Measurements from ENCODE around the gene PIANP. TPM values are rescaled to one million over a fixed set of nuclear protein-coding genes. Genes with fewer than 3 reads are reported as not detected.
"Not testable (repeated sequence)": the region's sequence is repeated elsewhere in the genome, so short reads cannot be mapped to it uniquely, and the experiment has no call there.

PIANP gene
- under 1 TPM in 2 of 7 donors, not detected in 5; 0.28 to 0.30 TPM for total RNA-seq
- under 1 TPM; 0.10 to 0.24 (median 0.15) TPM for polyA plus RNA-seq
- long read RNA-seq, donor 1 = 0 reads
- long read RNA-seq, donor 2 = 0 reads

- peak; percentile 86 for DNase-seq
- H3K4me3 ChIP-seq = peak within 1 kb of the TSS; percentile 30 to 75 (median 38)
- peaks cover 0 to 87% (median 73%) of the 10 kb centered on the region in 7 donors for H3K27me3 ChIP-seq (replicated peaks in 1 of 7)
- WGBS, 5 donors = 0 to 15% (median 1%) methylated on average over 2 to 40 of the region's 43 CpGs
- TF ChIP-seq POLR2A (IDR thresholded peaks at IDR 0.05) = no peak
- peak in 1 of 3 donors; percentile 48 for TF ChIP-seq POLR2AphosphoS5 (IDR thresholded peaks at IDR 0.05)
- TF ChIP-seq, protein P1, sequence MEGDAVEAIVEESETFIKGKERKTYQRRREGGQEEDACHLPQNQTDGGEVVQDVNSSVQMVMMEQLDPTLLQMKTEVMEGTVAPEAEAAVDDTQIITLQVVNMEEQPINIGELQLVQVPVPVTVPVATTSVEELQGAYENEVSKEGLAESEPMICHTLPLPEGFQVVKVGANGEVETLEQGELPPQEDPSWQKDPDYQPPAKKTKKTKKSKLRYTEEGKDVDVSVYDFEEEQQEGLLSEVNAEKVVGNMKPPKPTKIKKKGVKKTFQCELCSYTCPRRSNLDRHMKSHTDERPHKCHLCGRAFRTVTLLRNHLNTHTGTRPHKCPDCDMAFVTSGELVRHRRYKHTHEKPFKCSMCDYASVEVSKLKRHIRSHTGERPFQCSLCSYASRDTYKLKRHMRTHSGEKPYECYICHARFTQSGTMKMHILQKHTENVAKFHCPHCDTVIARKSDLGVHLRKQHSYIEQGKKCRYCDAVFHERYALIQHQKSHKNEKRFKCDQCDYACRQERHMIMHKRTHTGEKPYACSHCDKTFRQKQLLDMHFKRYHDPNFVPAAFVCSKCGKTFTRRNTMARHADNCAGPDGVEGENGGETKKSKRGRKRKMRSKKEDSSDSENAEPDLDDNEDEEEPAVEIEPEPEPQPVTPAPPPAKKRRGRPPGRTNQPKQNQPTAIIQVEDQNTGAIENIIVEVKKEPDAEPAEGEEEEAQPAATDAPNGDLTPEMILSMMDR (IDR thresholded peaks at IDR 0.05 in 8 of 11, conservative IDR thresholded peaks at IDR 0.05 in 3 of 11) = no peak
- peak within 1 kb of the TSS in 1 of 8 donors; percentile 30 for H3K27ac ChIP-seq
- intact Hi-C loops (cut with DNase I; ENCODE audit: low total_unique reads) = no loop called here
- H3K36me3 ChIP-seq = no peaks in the 10 kb centered on the region
- peaks cover 7 to 50% (median 43%) of the 10 kb centered on the region in 6 donors for H3K4me1 ChIP-seq
- no peaks in the 10 kb centered on the region for H3K9me3 ChIP-seq
Measured at GRCh38 chr12:6700646-6701051, at the start of gene PIANP. Gene PIANP, minus strand, starts transcription at chr12:6700815. Its CDS starts 2,754 bp downstream, at chr12:6698061.

DNA sequence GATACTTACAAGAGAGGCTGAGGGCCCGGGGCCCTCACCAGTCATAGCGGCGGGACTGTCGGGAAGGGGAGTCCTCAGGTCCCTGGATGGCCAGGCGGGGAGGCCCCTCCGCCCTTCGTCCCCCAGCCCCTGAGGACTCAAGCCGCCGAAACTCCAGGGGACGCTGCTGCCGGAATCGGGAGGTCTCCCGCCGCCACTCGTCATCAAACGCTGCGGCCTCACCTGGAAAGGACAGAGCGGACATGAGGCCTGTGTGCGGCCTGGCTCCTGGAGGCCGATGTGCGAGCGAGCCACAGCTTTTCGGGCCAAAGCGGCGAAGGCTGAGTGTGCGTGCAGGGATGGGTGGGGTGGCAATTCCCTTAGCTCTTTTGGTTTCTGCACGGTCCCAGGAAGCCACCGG lies 48.1 kb upstream of the PIANP start:
- H3K36me3 ChIP-seq = peaks cover 0 to 62% (median 48%) of the 10 kb centered on the region in 6 donors
- intact Hi-C loops (cut with DNase I; ENCODE audit: low total_unique reads) = no loop called here
- no peaks in the 10 kb centered on the region for H3K9me3 ChIP-seq
- TF ChIP-seq POLR2A (IDR thresholded peaks at IDR 0.05) = no peak
- TF ChIP-seq POLR2AphosphoS5 (IDR thresholded peaks at IDR 0.05) = peak in 1 of 3 donors; percentile 46
- H3K4me1 ChIP-seq = peaks cover 13 to 51% (median 36%) of the 10 kb centered on the region in 6 donors
- DNase-seq = no peak
- no peak overlapping the region for H3K27ac ChIP-seq
- H3K27me3 ChIP-seq (replicated peaks in 1 of 7) = no peaks in the 10 kb centered on the region
- WGBS, 5 donors = 96 to 98% (median 97%) methylated on average over 20 to 28 of the region's 28 CpGs
- no peak overlapping the region for H3K4me3 ChIP-seq

DNA sequence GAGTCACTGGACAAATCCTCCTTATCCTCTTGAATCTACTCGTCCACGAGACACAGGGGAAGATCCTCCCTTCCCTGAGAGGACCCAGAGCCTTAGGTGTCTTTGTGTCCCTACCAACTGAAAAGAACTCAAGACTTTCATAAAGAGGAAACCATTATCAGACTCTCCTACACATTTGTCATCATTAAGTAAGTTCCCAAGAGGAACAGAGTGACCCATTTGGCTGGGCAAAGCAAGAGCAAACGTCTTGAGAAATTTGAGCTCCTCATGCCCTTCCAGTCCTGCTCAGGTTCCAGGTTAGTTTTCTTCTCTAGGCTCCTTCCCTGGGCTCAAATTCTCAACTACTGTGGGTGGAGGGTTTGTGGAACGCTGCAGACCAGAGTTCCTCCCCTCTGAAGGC lies 46.6 kb upstream of the PIANP start:
- Histone ChIP-seq H3K27ac (peak overlapping the region in 3 of 8 donors; percentile 8 to 90 (median 89)), H3K36me3 (peaks cover 0 to 62% (median 48%) of the 10 kb centered on the region in 6 donors)

DNA sequence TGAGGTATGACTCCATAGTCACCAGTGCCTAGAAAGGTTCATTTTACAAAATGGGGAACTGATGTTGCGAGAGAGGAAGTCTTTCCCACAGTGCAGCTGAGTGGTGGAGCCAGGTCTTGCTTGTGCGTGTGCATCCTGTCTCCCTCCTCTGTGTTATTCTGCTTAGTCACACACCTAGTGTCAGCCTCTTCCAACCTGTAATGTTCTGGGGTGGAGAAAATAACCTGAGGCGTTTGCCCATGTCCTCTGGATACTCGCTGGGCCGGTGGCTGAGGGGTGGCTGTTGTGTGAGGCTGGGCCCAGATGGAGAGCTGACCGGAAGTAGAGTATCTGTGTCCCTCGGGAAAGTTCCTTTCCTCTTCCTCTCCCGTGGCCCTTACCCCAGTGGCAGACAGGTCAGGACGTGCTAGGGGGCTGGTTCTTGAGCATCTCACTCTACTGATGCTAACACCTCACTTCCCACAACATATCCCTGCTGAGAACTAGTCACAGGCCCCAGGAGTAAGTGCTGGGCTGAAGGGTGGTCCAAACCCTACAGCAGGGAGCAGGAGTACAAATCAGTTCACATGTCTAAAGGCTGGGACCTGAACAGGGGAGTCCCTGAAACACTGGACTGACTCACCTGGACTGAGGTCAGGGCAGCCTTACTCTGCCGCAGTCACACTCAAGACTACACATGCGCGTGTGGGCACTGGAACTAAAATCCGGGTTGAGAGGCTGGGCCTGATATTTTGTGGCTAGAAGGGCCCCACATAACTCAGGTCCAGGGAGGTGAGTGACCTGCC lies 45.3 kb upstream of the PIANP start:
- WGBS, 5 donors = 40 to 47% (median 46%) methylated on average over 13 of the region's 13 CpGs
- peaks cover 0 to 6% (median 0%) of the 10 kb centered on the region in 8 donors for H3K9me3 ChIP-seq
- intact Hi-C loops (cut with DNase I; ENCODE audit: low total_unique reads) = no loop called here
- no peak for TF ChIP-seq POLR2A (IDR thresholded peaks at IDR 0.05)
- peak in 2 of 3 donors; percentile 54 to 81 for TF ChIP-seq POLR2AphosphoS5 (IDR thresholded peaks at IDR 0.05)
- TF ChIP-seq, protein P1 (IDR thresholded peaks at IDR 0.05 in 8 of 11, conservative IDR thresholded peaks at IDR 0.05 in 3 of 11) = peak in 1 of 11 experiments; percentile 20
- H3K27me3 ChIP-seq (replicated peaks in 1 of 7) = no peaks in the 10 kb centered on the region
- H3K4me1 ChIP-seq = peaks cover 0 to 30% (median 17%) of the 10 kb centered on the region in 6 donors
- DNase-seq = peak; percentile 79
- H3K27ac ChIP-seq = peak overlapping the region; percentile 20 to 92 (median 84)
- H3K4me3 ChIP-seq = peak overlapping the region in 1 of 8 donors; percentile 56
- peaks cover 0 to 50% (median 42%) of the 10 kb centered on the region in 6 donors for H3K36me3 ChIP-seq

More for the DNA sequence above, 46.6 kb upstream of the PIANP start:
- DNase-seq = no peak
- no peaks in the 10 kb centered on the region for H3K27me3 ChIP-seq (replicated peaks in 1 of 7)
- H3K9me3 ChIP-seq = peaks cover 0 to 6% (median 0%) of the 10 kb centered on the region in 8 donors
- intact Hi-C loops (cut with DNase I; ENCODE audit: low total_unique reads) = no loop called here
- TF ChIP-seq POLR2A (IDR thresholded peaks at IDR 0.05) (no peak), POLR2AphosphoS5 (IDR thresholded peaks at IDR 0.05) (no peak)
- TF ChIP-seq, protein P1 (IDR thresholded peaks at IDR 0.05 in 8 of 11, conservative IDR thresholded peaks at IDR 0.05 in 3 of 11) = no peak
- peaks cover 8 to 43% (median 29%) of the 10 kb centered on the region in 6 donors for H3K4me1 ChIP-seq
- H3K4me3 ChIP-seq = no peak overlapping the region
- 67 to 83% (median 76%) methylated on average over 4 of the region's 4 CpGs for WGBS, 5 donors

DNA sequence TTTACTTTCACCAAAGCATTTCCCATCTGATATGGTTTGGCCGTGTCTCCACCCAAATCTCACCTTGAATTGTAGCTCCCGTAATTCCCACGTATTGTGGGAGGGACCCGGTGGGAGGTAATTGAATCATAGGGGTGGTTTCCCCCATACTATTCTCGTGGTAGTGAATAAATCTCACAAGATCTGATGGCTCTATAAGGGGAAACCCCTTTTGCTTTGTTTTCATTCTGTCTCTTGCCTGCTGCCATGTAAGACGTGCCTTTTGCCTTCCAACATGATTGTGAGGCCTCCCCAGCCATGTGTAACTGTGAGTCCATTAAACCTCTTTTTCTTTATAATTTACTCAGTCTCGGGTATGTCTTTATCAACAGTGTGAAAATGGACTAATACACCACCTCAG lies 42.7 kb upstream of the PIANP start:
- Histone ChIP-seq H3K4me1 (peaks cover 0 to 24% (median 15%) of the 10 kb centered on the region in 6 donors), H3K36me3 (peaks cover 0 to 24% (median 16%) of the 10 kb centered on the region in 6 donors)
- H3K9me3 ChIP-seq; intact Hi-C loops (cut with DNase I; ENCODE audit: low total_unique reads); DNase-seq; H3K4me3 ChIP-seq; H3K27me3 ChIP-seq (replicated peaks in 1 of 7); H3K27ac ChIP-seq: not testable (repeated sequence)
- 67 to 83% (median 70%) methylated on average over 7 of the region's 7 CpGs for WGBS, 5 donors

All from spleen (tissue), 13 donors.